HG02970 (cell line): ENCODE results near the gene CFAP46.

ENCODE experiments used
- ATAC-seq: cut with Tn5 transposase; IDR thresholded peaks from one replicate; pipeline ENCODE4 v1.9.1; 2021; ENCODE audit warnings: mild to moderate bottlenecking, moderate library complexity, moderate number of reproducible peaks; ENCODE audit not compliant: unreplicated experiment, low FRiP score

The CFAP46 gene

DNA sequence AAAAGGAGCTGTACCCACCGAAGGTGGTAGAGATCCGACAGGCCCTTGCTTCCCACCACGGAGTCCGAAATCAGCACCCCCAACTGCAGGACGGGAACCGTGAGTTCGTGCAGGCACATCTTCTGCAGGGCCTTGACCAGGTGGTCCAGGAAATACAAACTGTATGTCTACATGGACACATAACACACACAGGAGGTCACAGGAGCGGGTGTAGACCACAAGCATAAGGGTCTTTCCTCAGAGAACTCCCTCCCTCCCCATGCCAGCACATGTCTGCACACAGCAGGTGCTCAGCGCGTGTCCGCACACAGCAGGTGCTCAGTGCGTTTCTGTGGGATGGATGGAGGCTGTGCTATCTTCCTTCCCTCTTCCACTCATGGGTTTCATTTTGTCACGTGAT is 69.7 kb downstream of the CFAP46 start:
- no peak for ATAC-seq

DNA sequence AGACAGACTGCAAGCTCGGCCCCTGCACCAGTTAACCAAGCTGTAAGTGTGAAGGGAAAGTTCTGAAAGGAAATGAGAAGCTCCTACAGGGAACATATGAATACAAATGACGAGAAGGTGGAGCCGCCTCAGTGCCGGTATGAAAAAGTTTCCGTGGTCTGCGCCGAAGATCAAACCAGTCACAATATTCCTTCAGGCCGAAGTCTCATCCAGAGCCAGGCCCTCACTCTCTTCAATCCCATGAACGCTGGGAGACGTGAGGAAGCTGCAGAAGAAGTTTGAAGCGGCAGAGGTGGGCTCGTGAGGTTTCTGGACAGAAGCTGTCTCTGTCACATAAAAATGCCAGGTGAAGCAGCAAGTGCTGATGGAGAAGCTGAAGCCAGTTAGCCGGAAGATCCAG is 71.9 kb downstream of the CFAP46 start:
- ATAC-seq = no peak

DNA sequence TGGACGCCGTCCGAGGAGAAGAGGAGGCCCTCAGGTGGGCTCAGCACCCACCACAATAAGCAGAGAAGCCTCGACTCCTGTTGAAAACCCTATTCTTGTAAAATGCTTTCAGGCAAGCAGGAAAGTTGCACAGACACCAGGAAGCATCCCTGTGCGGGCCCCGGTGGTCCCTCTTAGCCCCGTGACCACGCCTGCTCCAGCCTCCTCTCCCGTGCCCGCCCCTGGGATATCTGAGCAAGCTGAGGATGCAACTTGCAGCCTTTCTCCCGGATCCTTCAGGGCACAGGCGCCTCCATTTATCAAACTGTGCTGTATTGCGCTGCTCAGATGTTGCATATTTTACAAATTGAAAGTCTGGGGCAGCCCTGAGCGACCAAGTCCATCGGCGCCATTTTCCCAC is 72.7 kb downstream of the CFAP46 start:
- no peak for ATAC-seq

DNA sequence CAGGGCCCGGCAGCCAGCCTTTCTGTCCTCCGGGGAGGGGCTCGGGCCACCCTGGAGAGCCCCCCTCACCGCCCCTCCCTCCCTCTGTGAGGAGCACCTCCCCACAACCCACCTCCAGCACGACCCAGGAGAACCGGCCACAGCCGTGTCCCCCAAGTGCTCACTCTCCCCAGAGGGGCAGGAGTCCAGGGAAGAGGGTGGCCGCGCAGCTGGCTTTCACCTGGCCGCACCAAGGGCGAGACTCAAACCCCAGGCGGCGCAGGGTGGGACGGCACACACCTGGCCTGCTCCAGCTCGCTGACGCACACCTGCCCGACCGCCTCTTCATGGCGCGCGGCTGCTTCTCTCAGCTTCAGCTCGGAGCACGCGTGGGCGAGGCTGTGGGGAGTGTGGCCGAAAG is 73.4 kb downstream of the CFAP46 start:
- ATAC-seq = no peak

DNA sequence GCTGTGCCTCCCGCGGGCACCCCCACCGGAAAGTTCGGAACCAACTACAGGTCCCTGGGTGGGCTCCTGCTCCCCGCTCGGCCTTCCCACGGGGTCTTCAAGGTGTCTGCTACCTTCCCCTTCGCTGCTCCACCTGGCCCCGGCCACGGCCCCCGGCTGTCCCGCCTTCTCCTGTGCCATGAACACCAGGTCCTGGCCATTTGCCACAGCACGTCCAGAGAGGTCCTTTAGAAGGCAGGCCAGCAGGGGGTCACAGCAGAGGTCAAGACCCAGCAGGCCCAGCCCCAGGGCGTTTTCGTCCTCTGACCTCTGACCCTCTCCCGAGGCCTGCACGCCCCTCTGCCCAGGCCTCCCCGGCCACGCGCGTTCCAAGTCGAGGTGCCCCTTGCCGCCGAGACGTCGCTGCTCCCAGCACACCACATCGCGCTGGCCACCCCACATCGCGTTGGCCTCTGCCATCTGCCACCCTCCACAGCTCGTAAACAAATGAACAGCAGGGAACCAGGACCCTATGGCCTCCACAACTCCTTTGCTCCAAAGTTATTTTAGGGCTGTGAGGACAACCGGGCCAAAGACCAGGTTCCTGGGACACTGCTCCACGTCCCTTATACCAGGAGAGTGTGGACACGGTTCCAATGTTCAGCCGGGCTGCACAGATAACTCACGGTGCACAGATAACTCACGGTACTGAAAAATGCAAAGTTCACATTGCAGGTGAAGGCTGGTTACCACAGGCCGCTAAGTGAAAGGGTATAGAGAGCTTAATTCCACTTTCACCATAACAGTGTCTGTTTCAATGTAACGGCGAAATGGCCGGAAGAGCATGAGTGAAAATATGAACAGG is 74.3 kb downstream of the CFAP46 start:
- ATAC-seq = no peak

DNA sequence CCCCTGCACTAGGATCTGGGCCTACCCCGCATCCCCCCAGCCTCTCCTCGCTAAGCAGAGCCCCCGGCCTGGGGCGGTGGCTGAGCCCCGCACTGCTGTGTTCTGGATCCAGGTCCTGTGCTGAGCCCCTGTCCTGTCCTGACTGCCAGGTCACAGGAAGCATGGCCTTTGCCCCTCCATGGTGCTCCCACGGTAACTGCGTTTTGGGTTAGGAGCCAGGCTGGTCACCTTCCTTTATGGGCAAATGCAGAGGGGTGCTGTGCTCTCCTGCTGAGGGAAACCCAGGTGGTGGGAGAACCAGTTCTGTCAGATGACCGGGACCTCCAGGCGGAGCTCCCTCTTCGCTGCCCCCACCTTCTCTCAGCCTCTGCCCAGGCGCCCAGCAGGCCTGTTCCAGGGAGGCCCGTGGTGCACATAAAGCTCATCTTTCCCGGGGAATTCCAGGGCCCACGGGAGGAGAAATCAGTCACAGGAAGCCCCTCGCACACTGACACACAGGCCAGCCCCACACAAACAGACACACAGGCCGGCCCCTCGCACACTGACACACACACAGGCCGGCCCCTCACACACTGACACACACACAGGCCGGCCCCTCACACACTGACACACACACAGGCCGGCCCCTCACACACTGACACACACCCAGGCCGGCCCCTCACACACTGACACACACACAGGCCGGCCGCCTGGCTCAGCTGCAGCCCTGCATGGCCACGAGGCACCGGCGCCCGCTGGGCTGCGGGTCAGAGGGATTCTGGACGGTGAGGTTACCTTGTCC is 75.6 kb downstream of the CFAP46 start:
- ATAC-seq = no peak

DNA sequence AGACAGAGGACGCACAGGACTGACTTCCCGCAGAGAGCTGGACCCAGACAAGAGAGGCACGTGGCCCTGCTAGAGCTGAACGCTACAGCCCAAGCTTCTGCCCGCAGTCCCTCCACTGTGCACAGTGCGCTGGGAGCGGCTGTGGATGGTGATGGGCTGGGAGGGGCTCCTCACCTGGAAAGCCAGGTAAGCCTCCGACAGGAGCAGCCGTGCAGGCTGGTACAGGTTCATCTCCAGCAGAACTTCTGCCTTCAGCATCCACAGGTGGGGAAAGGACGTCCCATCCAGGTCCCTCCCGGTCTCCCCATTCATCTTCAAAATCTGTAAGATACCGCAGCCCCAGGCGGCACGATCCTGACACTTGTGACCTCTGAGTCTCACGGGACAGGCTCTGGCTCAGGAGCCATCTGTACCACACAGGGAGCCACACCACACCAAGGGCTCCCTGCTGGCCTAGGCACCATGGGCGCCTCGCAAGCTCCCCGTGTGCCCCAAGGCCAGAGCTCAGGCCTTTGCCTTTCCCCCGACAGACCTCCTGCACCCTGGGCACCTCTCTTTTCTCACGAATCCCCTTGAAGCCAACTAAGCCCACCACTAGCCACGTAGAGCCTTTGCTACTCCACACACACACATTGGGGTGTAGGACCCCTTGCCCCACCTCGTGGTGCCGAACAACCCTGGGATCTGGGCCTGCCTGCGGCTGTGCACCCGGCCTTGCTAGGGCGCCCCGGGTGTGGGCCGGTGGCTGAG is 76.3 kb downstream of the CFAP46 start:
- no peak for ATAC-seq

DNA sequence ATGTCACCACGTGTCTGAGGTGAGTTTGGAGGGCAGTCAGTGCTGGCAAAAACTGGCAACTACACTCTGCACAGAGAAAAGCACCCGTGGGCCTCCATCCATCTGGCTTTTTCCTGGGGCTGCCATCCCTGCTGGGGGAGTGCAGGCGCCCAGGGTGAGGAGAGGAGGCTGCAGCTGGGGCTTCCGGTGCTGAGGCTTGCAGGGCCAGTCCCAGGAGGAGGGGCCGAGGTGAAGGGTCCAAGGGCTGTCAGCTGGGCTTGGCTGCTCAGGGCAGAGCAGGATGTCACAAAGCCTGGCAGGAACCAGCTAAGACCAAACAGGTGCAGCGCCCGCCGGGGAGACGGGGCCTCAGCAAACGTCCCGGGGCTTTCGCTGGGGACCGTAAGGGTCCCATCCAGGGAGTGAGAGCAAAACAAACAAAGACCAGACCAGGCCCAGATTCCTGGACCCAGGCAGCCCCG is 77.2 kb downstream of the CFAP46 start:
- no peak for ATAC-seq

DNA sequence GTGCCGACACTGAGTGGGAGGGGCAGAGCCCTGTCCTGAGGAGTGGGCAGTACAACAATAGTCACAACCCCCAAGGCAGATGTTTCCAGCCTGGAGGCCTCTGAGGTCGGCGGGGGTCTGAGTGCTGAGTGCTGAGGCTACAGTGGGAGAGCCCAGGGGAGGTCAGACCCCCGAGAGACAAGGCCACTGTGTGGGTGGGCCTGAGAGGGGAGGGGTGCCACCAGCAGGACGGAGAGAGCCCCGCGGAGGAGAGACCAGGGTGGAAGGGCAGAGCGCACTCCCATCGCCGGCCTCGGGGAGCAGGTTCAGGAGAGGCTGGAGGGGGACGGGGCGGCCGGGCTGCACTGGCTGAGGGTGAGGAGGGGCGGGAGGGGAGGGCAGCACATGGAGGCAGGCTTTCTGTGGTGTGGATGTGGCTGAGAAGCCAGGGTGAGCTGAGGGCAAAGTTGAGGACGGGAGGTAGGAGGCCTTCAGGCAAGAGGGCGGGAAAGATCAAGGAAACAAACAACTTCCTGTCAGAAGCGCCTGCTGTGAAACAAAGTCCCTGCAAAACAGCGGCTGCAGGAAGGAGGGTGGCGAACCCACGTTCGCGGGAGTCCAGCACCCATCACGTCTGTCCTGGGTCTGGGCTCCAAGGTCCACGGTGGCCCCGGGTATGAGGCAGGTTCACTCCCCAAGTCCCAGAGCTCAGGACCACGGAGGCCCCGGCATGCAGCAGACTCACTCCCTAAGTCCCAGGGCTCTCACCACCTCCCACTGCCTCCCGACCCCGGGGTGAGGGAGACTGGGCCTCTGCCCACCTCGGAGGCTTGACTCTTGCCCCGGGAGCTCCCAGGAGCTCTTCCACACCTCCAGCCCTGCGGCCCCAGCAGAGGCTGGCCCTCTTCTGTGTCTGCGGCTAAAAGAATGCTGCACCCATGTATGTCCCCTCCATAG is 79.6 kb downstream of the CFAP46 start:
- no peak for ATAC-seq

DNA sequence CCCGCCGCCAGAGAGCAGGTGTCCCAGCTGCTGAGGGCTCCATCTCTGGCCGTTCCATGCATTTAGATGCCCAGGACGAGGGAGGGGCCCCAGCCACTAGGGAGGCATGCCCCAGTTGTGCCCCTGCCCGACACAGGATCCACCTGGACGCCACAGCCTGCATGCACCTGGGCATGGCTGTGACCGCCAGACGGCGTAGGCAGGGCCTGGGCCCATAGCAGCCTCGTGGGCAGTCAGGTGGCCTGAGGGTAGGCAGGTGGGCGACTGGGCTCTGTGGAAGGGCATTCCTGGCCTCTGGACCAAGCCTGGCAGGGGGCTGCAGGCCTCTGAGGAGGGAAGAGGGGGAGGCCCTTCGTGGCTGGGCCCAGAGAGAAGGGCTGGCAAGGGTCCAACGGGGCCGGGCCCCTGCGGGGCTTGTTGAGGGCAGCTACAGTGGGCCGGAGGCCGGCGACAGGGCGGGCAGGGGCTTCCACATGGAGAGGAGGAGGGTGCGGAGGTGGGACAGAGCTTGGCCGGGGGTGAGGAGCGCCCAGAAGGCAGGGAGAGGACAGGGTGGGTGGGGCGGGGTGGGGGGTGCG is 80.4 kb downstream of the CFAP46 start:
- ATAC-seq = no peak

DNA sequence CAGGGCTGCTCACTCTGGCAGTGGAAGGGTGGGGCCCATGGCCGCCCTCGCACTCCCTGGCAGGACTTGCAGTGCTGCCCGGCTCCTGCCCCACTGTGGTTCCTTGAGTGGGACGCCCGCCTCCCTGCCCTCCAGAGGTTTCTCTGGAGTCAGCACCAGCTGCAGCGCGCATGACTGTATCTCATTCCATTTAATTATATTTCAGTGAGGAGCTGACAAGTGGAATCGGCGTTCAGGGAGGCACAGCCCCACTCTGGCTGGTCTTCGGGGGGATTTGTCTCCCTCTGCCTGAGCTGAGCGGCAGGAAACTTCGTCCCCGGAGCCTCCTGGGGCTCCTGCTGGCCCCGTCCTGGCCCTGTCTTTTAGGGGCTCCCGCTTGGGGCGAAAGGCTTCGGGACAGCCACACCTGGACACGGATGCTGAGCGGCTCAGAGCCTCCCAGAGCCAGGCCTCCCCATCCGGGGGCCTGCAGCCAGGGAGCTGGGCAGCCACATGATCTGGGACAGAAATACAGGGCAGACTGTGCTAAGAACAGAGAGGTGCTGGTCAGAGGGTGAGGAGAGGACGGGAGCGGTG is 81.2 kb downstream of the CFAP46 start:
- ATAC-seq = no peak

DNA sequence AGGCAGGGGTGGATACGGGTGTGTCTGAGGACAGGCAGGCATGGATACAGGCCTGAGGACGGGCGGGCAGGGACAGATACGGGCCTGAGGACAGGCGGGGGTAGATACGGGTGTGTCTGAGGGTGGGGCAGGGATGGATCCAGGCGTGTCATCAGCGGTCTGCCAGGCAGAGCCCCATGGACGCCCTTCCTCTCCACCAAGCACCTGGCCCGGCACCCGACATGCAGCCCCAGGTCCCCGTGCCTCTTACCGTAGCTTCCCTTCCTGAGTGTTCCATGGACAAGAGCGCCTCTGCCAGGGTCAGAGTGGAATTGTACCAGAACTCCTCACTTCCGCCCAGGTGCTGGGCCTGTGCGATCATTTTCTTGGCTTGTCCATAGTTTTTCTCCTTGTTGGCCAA is 81.8 kb downstream of the CFAP46 start:
- ATAC-seq = no peak

DNA sequence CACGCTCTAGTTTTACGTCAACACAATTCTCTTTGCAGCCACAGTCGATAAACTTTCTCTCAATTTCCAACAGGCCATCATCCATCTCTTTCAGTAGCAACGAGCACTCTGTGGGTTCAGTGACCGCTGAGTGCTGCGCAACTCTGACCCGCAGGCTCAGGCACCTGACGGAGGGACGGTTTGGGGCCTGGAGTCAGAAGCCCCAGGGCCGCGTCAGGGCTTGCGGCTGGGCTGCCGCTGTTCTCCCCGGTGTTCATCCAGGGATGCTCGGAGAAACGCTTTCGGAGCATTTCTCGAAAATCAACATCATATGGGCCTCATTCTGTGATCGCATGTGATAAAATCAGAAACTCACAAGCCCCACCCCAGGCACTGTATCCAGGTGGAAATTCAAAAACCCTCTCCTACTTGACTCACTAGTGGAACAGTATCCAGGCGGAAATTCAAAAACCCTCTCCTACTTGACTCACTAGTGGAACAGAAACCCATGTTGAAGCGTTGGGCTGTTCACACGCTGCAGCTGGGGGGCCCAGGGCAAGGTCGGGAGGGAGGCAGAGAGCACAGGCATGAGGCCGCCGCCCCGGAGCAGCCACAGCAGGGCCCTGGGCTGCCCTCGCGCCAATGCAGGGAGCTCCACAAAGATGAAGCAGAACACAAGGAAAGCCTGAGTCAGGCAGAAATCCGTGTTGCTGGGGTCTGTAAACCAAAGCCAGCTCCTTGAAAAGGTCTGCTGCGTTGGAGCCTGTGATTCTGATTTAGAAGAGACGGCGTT is 83.1 kb downstream of the CFAP46 start:
- no peak for ATAC-seq

DNA sequence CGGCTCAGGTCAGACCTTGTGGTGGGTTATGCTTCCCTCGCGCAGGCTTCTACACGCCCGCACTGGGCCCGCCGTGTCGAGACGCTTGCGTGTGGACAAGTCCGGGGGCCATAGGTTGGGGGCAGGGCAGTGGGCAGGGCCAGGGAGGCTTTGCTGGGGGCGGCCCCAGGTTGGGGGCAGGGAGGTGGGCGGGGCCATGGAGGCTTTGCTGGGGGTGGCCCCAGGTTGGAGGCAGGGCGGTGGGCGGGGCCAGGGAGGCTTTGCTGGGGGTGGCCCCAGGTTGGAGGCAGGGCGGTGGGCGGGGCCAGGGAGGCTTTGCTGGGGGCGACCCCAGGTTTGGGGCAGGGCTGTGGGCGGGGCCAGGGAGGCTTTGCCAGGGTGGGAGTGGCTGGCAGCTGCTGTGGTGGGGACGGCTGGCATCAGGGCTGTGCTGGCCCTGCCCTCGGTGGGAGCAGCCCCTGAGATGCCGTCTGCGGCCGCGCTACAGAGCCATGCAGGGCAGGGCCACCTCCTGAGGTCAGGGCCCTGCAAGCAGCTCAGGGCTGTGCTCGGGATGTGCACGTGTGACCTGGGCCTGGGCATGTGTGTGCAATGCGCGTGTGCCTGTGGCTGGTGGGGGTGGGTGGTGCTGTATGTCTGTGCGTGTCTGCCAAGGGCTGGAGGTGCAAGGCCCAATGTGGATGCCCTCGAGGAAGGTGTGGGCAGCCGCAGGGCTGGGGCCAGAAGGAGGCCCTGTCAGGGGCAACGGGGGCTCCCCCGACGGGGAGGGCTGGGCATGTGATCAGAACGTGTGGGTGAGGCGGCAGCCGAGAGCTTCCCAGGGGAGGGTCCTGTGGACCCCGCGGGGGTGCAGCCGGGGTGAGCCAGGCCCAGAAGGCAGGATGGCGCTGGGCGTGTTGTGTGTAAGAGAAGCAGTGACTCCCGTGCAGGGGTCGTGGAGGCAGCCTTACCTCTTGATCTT is 84.0 kb downstream of the CFAP46 start:
- no peak for ATAC-seq

DNA sequence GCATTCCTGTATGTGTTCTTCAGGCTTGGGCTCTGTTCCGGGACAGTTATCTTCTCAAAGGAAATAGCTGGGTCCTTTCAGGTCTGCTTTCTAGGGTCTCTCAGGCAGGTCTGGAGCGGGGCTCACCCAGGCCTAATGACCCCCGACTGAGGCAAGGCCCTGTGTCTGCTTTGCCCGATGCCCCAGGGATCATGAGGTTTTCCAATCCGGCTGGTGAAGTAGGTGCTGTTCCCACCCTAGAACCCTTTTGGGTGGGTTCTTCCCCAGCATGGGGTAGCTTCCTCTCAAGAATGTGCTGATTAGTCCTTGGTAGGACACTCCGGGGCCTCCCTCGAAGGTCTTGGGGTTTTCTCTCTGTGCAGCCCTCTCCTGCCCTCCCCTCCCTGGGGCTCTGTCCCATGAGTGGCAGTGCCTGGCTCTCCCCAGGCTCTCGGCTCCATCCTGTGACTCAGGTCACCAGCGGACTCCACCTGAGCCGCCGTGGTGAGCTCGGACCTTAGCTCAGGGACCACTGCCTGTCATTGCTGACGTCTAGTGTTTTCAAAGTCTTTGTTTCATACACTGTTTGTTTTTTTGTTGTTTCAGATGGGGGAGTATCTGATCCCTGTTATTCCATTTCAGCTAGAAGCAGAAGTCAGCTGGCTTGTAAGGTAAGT is 85.4 kb downstream of the CFAP46 start:
- no peak for ATAC-seq

DNA sequence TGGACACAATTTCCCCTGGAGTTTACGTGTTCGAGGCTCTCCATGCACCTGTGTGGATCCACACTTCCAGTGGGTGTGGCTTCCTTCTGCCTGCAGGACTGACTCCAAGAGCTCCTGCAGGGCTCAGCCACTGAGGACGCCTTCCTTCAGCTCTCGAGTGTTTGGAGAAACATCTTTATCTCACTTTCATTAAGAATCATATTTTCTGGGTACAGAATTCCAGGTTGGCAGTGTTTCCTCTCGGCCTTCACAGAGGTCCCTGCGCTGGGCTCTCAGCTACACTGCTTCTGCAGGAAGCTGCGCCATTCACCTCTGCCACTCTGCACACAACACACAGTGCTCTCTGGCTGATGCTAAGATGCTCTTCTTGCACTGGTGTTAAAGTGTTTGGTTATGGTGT is 86.5 kb downstream of the CFAP46 start:
- no peak for ATAC-seq

DNA sequence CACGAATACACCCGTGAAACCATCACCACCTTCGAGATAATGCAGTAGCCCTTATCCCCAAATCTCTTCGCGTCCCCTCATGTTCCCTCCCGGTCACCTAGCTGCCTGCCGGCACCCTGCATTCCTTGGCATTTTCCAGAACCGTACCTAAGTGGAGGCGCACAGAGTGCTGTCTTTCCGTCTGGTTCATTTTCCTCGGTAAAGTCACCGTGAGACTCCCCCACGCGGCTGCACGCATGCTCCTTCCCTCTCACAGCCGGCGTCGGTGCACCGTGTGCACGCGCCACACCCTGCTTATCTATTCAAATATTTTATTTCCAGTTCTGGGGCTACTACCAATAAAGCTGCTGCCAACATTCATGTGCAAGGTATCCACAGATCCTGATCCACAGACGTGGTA is 90.9 kb downstream of the CFAP46 start:
- no peak for ATAC-seq
